Measurements from ENCODE around the gene SIN3B.
"Not testable (repeated sequence)": the region's sequence is repeated elsewhere in the genome, so short reads cannot be mapped to it uniquely, and the experiment has no call there.

Gene SIN3B
- total RNA-seq, result 48.7 to 96.3 (median 59.2) reads per million in 9 experiments

DNA sequence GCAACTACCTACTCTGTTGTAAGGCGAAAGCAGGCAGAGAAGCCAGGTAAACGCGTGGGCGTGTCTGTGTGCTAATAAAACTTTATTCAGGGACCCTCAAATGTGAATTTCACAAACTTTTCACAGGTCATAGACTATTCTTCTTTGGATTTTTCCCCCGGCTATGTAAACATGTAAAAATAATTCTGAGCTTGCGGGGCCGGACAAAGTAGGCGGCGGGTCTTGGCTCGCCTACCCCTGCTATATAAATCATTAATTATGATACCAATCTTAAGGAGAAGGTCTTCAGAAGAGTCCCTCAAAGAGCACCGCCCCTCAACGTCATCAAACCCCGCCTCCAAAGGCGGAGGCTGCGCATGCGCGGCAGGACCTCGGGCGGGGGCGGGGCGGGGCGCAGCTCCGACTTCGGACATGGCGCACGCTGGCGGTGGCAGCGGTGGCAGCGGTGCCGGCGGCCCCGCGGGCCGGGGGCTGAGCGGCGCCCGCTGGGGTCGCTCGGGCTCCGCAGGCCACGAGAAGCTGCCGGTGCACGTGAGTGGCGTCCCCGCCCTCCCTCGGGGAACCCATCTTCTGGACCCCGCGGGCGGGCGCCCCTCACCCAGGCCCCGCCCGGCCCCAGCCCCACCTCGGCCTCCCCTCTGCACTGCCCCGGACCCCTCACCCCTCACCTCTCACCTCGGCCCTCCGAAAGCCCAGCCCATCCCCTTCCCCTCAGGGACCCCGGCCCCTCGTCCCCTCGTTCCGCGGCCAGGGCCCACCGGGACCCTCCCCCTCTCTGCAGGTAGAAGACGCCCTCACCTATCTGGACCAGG lies at the start of gene SIN3B:
SIN3B (plus strand) TSS at position 389 of the 812 bp plus-strand sequence; CDS start at position 412, 23 bp downstream.
- H3K27me3 Mint-ChIP-seq, result peaks cover 31 to 37% of the 10 kb centered on the region in 2 donors
- DNase-seq (peak; percentile 86 to 93 (median 90)), ATAC-seq (replicated peaks) (peak; percentile 96)
- H3K27ac Mint-ChIP-seq, result peak within 1 kb of the TSS; percentile 83
- H3K4me1 Mint-ChIP-seq (ENCODE audit: low read depth in 2 of 2), result peaks cover 15 to 24% of the 10 kb centered on the region in 2 donors
- peak within 1 kb of the TSS; percentile 82 to 83 for H3K4me3 Mint-ChIP-seq
- H3K9me3 Mint-ChIP-seq, result no peaks in the 10 kb centered on the region
- H3K36me3 Mint-ChIP-seq (ENCODE audit: insufficient read depth), result peaks cover 37% of the 10 kb centered on the region

GRCh38 chr19:16779539-16780163 lies 49.5 kb upstream of the SIN3B start:
- Mint-ChIP-seq H3K27me3 (peaks cover 7 to 11% of the 10 kb centered on the region in 2 donors), H3K4me3 (no peak overlapping the region), H3K27ac (no peak overlapping the region), H3K36me3 (ENCODE audit: insufficient read depth) (no peaks in the 10 kb centered on the region), H3K4me1 (ENCODE audit: low read depth in 2 of 2) (no peaks in the 10 kb centered on the region), H3K9me3 (no peaks in the 10 kb centered on the region)
- DNase-seq, result no peak
- ATAC-seq (replicated peaks), result no peak

DNA sequence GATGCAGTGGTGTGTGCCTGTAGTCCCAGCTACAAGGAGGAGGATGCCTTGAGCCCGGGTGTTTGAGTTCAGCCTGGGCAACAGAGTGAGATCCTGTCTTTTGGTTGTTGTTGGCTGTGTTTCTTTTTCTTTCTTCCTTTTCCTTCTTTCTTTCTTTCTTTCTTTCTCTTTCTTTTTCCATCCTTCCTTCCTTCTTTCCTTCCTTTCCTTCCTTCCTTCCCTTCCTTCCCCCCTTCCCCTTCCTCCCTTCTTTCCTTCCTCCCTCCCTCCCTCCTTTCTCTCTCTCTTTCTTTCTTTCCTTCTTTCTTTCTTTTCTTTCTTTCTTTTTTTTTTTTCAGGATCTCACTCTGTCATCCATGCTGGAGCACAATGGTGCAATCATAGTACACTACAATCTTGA lies 46.5 kb upstream of the SIN3B start:
- no peak for ATAC-seq (replicated peaks)
- H3K36me3 Mint-ChIP-seq (ENCODE audit: insufficient read depth), result no peaks in the 10 kb centered on the region

GRCh38 chr19:16788479-16788878 lies 40.7 kb upstream of the SIN3B start:
- Mint-ChIP-seq H3K4me1 (ENCODE audit: low read depth in 2 of 2) (no peaks in the 10 kb centered on the region), H3K36me3 (ENCODE audit: insufficient read depth) (peaks cover 4% of the 10 kb centered on the region), H3K27ac (no peak overlapping the region), H3K9me3 (peaks cover 0 to 7% of the 10 kb centered on the region in 2 donors), H3K27me3 (peaks cover 8 to 13% of the 10 kb centered on the region in 2 donors), H3K4me3 (no peak overlapping the region)
- no peak for ATAC-seq (replicated peaks)
- no peak for DNase-seq

More for the DNA sequence above, 46.5 kb upstream of the SIN3B start:
- no peak overlapping the region for H3K4me3 Mint-ChIP-seq
- peaks cover 0 to 2% of the 10 kb centered on the region in 2 donors for H3K9me3 Mint-ChIP-seq
- H3K27ac Mint-ChIP-seq, result no peak overlapping the region
- no peaks in the 10 kb centered on the region for H3K4me1 Mint-ChIP-seq (ENCODE audit: low read depth in 2 of 2)
- peaks cover 0 to 8% of the 10 kb centered on the region in 2 donors for H3K27me3 Mint-ChIP-seq
- no peak for DNase-seq

DNA sequence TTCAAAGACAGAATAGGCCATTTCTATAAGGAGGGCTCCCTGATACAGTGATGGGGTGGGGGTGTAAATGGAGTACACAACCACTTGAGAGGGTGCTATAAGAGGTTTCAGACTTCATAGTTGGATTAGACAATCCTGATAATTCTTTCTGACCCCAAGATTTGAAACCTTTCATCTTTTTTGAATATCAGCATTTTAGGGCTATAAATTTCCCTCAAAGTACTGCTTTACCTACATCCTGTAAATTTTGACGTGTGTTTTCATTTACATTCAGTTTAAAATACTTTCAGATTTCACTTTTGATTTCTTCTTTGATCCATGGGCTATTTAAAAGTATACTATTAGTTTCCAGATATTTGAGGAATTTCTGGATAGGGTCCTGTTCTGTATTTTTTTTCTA lies 40.0 kb upstream of the SIN3B start:
- Mint-ChIP-seq H3K27ac (no peak overlapping the region), H3K4me3 (no peak overlapping the region), H3K4me1 (ENCODE audit: low read depth in 2 of 2) (no peaks in the 10 kb centered on the region), H3K27me3 (peaks cover 6 to 13% of the 10 kb centered on the region in 2 donors), H3K36me3 (ENCODE audit: insufficient read depth) (peaks cover 4% of the 10 kb centered on the region), H3K9me3 (peaks cover 0 to 7% of the 10 kb centered on the region in 2 donors)
- ATAC-seq (replicated peaks), result no peak
- no peak for DNase-seq

DNA sequence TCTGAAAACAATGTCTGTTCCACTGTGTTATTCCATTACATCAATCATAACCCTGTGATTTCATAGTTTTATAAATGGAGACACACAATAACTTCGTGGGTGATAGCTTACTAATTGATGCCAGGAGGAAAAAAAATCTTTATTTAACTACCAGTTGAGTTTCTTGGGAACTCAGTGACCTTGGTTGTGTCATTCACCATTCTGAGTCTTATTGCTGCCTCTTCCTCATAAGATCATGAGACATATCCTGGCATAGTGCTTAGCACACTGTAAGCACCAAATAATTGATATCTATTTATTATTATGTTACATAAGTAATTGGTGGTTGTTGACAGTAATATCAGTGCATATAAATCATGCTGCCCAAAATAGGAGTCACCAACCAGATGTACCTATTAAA lies 39.1 kb upstream of the SIN3B start:
- Mint-ChIP-seq H3K36me3 (ENCODE audit: insufficient read depth) (peaks cover 4% of the 10 kb centered on the region), H3K27ac (no peak overlapping the region), H3K4me1 (ENCODE audit: low read depth in 2 of 2) (no peaks in the 10 kb centered on the region), H3K27me3 (peaks cover 0 to 13% of the 10 kb centered on the region in 2 donors), H3K9me3 (peaks cover 0 to 7% of the 10 kb centered on the region in 2 donors), H3K4me3 (no peak overlapping the region)
- ATAC-seq (replicated peaks) (no peak), DNase-seq (no peak)

DNA sequence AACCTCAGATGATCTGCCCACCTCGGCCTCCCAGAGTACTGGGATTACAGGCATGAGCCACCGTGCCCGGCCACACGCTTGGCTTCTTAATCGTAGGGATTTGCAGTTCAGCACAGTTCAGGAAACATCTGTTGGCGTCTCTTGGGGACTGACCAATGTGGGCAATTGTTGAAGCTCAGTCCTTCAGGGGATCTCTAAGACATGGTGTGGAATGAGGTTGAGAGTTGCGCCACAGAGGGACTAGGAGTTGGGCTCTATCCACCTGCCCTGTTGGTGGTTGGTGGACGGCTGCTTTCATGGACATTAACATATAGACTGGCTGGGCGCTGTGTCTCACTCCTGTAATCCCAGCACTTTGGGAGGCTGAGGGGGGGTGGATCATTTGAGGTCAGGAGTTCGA lies 37.3 kb upstream of the SIN3B start:
- DNase-seq (no peak), ATAC-seq (replicated peaks) (no peak)
- Mint-ChIP-seq H3K27me3 (peaks cover 0 to 13% of the 10 kb centered on the region in 2 donors), H3K36me3 (ENCODE audit: insufficient read depth) (peaks cover 4% of the 10 kb centered on the region), H3K4me3 (no peak overlapping the region), H3K27ac (no peak overlapping the region), H3K4me1 (ENCODE audit: low read depth in 2 of 2) (no peaks in the 10 kb centered on the region), H3K9me3 (peaks cover 0 to 7% of the 10 kb centered on the region in 2 donors)

- no peaks in the 10 kb centered on the region for H3K9me3 Mint-ChIP-seq
- peaks cover 2% of the 10 kb centered on the region for H3K36me3 Mint-ChIP-seq (ENCODE audit: insufficient read depth)
- H3K4me1 Mint-ChIP-seq (ENCODE audit: low read depth in 2 of 2), result no peaks in the 10 kb centered on the region
- no peak for DNase-seq
- no peak for ATAC-seq (replicated peaks)
- H3K4me3 Mint-ChIP-seq, result no peak overlapping the region
- H3K27ac Mint-ChIP-seq, result no peak overlapping the region
- peaks cover 0 to 13% of the 10 kb centered on the region in 2 donors for H3K27me3 Mint-ChIP-seq
Measured at GRCh38 chr19:16794456-16795441, 34.4 kb upstream of the SIN3B start.

- no peak overlapping the region for H3K4me3 Mint-ChIP-seq
- ATAC-seq (replicated peaks), result no peak
- peak overlapping the region in 1 of 2 donors; percentile 6 for H3K27ac Mint-ChIP-seq
- H3K27me3 Mint-ChIP-seq, result peaks cover 0 to 13% of the 10 kb centered on the region in 2 donors
- no peaks in the 10 kb centered on the region for H3K36me3 Mint-ChIP-seq (ENCODE audit: insufficient read depth)
- H3K9me3 Mint-ChIP-seq, result no peaks in the 10 kb centered on the region
- H3K4me1 Mint-ChIP-seq (ENCODE audit: low read depth in 2 of 2), result no peaks in the 10 kb centered on the region
- no peak for DNase-seq
Measured at GRCh38 chr19:16795731-16796130, 33.5 kb upstream of the SIN3B start.

GRCh38 chr19:16797876-16798275 lies 31.3 kb upstream of the SIN3B start:
- Mint-ChIP-seq H3K9me3 (no peaks in the 10 kb centered on the region), H3K4me1 (ENCODE audit: low read depth in 2 of 2) (no peaks in the 10 kb centered on the region), H3K36me3 (ENCODE audit: insufficient read depth) (no peaks in the 10 kb centered on the region), H3K27me3 (no peaks in the 10 kb centered on the region), H3K4me3 (no peak overlapping the region), H3K27ac (no peak overlapping the region)
- DNase-seq (no peak), ATAC-seq (replicated peaks) (no peak)

DNA sequence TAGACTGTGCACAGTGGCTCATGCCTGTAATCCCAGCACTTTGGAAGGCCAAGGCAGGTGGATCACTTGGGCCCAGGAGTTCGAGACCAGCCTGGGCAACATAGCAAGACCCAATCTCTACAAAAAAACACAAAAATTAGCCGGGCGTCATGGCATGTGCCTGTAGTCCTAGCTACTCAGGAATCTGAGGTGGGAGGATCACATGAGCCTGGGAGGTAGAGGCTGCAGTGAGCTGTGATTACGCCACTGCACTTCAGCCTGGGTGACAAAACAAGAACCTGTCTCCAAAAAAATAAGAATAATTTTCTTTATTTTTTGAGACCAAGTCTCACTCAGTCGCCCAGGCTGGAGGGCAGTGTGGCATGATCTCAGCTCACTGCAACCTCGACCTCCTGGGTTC lies 30.9 kb upstream of the SIN3B start:
- DNase-seq; H3K4me1 Mint-ChIP-seq (ENCODE audit: low read depth in 2 of 2); H3K27me3 Mint-ChIP-seq; H3K27ac Mint-ChIP-seq; H3K9me3 Mint-ChIP-seq; H3K4me3 Mint-ChIP-seq; H3K36me3 Mint-ChIP-seq (ENCODE audit: insufficient read depth); ATAC-seq (replicated peaks): not testable (repeated sequence)

- no peak overlapping the region for H3K4me3 Mint-ChIP-seq
- H3K9me3 Mint-ChIP-seq, result no peaks in the 10 kb centered on the region
- no peaks in the 10 kb centered on the region for H3K36me3 Mint-ChIP-seq (ENCODE audit: insufficient read depth)
- DNase-seq, result no peak
- no peak for ATAC-seq (replicated peaks)
- H3K27ac Mint-ChIP-seq, result no peak overlapping the region
- no peaks in the 10 kb centered on the region for H3K27me3 Mint-ChIP-seq
- H3K4me1 Mint-ChIP-seq (ENCODE audit: low read depth in 2 of 2), result no peaks in the 10 kb centered on the region
Measured at GRCh38 chr19:16799740-16800139, 29.5 kb upstream of the SIN3B start.

- peaks cover 0 to 8% of the 10 kb centered on the region in 2 donors for H3K27me3 Mint-ChIP-seq
- H3K4me1 Mint-ChIP-seq (ENCODE audit: low read depth in 2 of 2), result no peaks in the 10 kb centered on the region
- DNase-seq (no peak), ATAC-seq (replicated peaks) (no peak)
- no peaks in the 10 kb centered on the region for H3K36me3 Mint-ChIP-seq (ENCODE audit: insufficient read depth)
- H3K9me3 Mint-ChIP-seq, result no peaks in the 10 kb centered on the region
- H3K4me3 Mint-ChIP-seq, result no peak overlapping the region
- no peak overlapping the region for H3K27ac Mint-ChIP-seq
Measured at GRCh38 chr19:16801600-16802013, 27.6 kb upstream of the SIN3B start.

All from effector memory CD8-positive, alpha-beta T cell (primary cell).